Gastrocnemius medialis (tissue), 4 donors: ENCODE measurements around the gene PLS1.

ENCODE experiments used
- POLR2A ChIP-seq, 2 donors: fragments of 450-650 bp; IDR thresholded peaks; one replicate each; pipeline ENCODE4 v1.6.1; 2017; ENCODE audit warnings: antibody characterized with exemption in 2 of 2, mild to moderate bottlenecking in 2 of 2, moderate library complexity in 2 of 2
- TF ChIP-seq, protein P1 (sequence below), 5 experiments: fragments of 450-650 bp in 3 of 5; fragments of 200-600 bp in 2 of 5; sonication (generic) in 2 of 5; IDR thresholded peaks in 4 of 5; conservative IDR thresholded peaks in 1 of 5; 1 replicate in 4 of 5; 2 replicates in 1 of 5; pipeline ENCODE4 v1.5.1; 2016 to 2019; ENCODE audit warnings: antibody characterized with exemption in 5 of 5, mild to moderate bottlenecking in 3 of 5, moderate library complexity in 3 of 5

DNA sequence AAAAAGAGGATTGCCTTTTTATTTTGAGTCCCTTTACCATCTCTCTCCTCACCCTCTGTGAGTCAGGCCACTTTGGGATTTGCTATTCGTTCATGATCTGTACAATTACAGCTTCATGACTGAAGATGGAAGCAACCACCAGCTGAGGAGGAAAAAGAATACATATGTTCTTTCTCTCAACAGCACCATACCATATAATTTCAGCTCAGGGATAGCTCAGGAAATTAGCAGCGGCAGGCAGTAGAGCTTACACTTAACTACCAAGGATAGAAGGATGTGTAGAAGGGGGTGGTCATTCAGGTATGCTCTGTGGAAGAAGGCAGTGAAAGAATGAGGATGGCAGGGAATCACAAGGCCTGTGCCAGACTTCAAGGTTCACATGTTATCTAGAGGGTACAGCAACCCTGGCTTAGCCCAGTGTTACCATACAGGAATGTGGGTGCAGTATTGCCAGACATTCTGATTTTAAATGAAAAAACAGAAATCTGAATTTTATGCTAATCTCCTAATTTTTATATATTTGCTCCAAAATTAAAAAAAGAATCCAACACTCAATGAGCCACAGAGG, 17.9 kb downstream of the PLS1 start:
- TF ChIP-seq, protein P1, sequence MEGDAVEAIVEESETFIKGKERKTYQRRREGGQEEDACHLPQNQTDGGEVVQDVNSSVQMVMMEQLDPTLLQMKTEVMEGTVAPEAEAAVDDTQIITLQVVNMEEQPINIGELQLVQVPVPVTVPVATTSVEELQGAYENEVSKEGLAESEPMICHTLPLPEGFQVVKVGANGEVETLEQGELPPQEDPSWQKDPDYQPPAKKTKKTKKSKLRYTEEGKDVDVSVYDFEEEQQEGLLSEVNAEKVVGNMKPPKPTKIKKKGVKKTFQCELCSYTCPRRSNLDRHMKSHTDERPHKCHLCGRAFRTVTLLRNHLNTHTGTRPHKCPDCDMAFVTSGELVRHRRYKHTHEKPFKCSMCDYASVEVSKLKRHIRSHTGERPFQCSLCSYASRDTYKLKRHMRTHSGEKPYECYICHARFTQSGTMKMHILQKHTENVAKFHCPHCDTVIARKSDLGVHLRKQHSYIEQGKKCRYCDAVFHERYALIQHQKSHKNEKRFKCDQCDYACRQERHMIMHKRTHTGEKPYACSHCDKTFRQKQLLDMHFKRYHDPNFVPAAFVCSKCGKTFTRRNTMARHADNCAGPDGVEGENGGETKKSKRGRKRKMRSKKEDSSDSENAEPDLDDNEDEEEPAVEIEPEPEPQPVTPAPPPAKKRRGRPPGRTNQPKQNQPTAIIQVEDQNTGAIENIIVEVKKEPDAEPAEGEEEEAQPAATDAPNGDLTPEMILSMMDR (IDR thresholded peaks at IDR 0.05 in 4 of 5, conservative IDR thresholded peaks at IDR 0.05 in 1 of 5) = no peak
- no peak for TF ChIP-seq POLR2A (IDR thresholded peaks at IDR 0.05)
